Prostate gland (tissue), 2 donors: Measurements from ENCODE around the gene TPD52L1.

Experiments
- CTCF ChIP-seq, 4 experiments: fragments of 200-600 bp in 2 of 4; fragments of 450-650 bp in 2 of 4; sonication (generic) in 2 of 4; IDR thresholded peaks; 1 replicate in 3 of 4; 2 replicates in 1 of 4; pipeline ENCODE4 v1.5.1; 2016 to 2019; ENCODE audit warnings: antibody characterized with exemption in 4 of 4, mild to moderate bottlenecking in 2 of 4, moderate library complexity in 2 of 4
- POLR2AphosphoS5 ChIP-seq: sonication (generic); formaldehyde crosslinking; IDR thresholded peaks from one replicate; pipeline ENCODE4 v1.6.1; 2017; ENCODE audit warnings: antibody characterized with exemption

- TF ChIP-seq CTCF (IDR thresholded peaks at IDR 0.05) (no peak), POLR2AphosphoS5 (no peak)
These were observed 69.2 kb downstream of the TPD52L1 start for GRCh38 chr6:125222531-125223455.
